ENCODE data around the gene GYPA.
"Not testable (repeated sequence)": the region's sequence is repeated elsewhere in the genome, so short reads cannot be mapped to it uniquely, and the experiment has no call there.

The GYPA gene

GRCh38 chr4:144140594-144141295, at the start of gene GYPA:
GYPA (minus strand) TSS chr4:144140718; CDS start chr4:144140635, 83 bp downstream.
- not testable (repeated sequence) for DNase-seq (ENCODE audit: low read depth in 2 of 2)

GRCh38 chr4:144190009-144190408, 49.5 kb upstream of the GYPA start:
- DNase-seq (ENCODE audit: low read depth in 2 of 2), result no peak

- no peak for DNase-seq (ENCODE audit: low read depth in 2 of 2)
These were observed 48.6 kb upstream of the GYPA start for GRCh38 chr4:144189121-144189520.

DNA sequence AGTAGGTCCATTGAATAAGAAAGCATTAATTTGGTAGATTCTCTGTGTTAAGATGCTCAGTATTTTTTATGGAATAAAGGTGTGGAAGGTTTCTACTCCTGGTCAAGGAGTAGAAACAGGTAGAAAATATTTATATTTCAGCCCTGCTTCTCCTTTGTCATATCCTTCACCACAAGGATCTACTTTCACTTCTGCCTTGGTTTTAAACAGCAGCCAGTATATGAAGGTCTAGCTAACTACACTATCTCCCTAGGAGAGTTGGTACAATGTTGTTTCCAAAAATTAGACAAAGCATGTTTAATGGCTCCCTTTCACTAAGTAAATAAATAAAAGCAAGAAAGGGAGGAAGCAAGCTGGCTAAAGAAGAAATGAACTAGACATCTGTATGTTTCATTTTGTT, 44.6 kb upstream of the GYPA start:
- no peak for DNase-seq (ENCODE audit: low read depth in 2 of 2)

DNA sequence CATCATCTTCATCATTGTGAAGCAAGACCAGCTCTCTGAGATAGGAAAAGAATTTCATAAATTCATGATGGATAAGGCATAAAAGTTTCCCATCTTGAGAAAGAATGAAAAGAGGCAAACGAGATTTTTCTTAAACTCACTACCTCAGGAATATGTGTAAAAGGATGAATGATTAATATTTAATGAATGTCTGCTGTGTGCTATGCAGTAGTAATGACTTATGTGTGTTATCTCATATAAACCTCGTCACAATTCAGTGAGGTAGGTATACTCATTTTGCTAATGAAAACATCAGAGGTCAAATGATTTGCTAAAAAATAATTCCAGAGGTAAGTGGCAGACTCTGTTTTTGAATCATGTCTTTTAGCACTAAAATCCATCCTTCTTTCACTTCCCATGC, 42.6 kb upstream of the GYPA start:
- DNase-seq (ENCODE audit: low read depth in 2 of 2), result no peak

DNA sequence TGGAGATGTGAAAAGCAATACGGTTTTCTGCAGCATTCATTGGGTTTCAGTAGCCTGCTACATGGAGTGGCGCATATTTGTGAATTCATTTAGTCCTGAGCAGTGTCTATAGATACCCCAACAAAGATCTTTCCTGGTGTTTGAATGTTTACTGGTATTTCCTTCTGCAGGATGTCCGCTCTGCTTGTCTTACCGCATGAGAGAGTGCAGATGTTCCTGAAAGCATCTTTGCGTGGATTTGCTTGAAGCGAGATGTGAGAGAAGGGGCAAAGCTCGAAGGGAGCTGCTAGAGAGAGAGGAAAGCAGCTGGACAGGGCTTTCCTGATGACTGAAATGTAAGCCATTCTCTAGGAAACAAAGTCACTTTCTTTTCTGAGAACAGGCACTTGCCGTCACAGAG, 40.9 kb upstream of the GYPA start:
- DNase-seq (ENCODE audit: low read depth in 2 of 2), result no peak

- DNase-seq (ENCODE audit: low read depth in 2 of 2), result no peak
These were observed 38.7 kb upstream of the GYPA start for GRCh38 chr4:144179152-144179739.

GRCh38 chr4:144178414-144178813, 37.9 kb upstream of the GYPA start:
- no peak for DNase-seq (ENCODE audit: low read depth in 2 of 2)

- DNase-seq (ENCODE audit: low read depth in 2 of 2), result no peak
These were observed 36.0 kb upstream of the GYPA start for GRCh38 chr4:144176476-144176875.

GRCh38 chr4:144174401-144175067, 34.0 kb upstream of the GYPA start:
- peak; percentile 28 to 32 for DNase-seq (ENCODE audit: low read depth in 2 of 2)

GRCh38 chr4:144171697-144172096, 31.2 kb upstream of the GYPA start:
- DNase-seq (ENCODE audit: low read depth in 2 of 2), result no peak

DNA sequence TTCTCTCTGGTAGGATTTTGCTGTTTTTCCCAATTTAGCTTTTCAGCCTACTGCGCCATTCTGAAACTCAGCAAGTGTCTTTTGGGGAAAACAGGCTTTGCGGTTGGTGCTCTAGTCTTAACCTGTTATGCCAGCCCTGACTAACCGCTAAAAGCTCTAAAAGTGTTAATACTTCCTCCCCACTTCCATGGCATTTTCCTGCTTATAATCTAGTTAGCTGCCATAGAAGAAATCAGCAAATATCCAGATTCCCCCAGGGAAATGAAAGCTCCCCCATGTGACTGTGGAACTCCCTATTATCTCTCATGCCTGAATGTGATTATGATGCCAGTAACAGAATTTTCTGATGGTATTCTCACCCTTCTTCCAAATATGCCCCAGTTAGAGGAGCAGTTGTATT, 28.7 kb upstream of the GYPA start:
- DNase-seq (ENCODE audit: low read depth in 2 of 2), result no peak

DNA sequence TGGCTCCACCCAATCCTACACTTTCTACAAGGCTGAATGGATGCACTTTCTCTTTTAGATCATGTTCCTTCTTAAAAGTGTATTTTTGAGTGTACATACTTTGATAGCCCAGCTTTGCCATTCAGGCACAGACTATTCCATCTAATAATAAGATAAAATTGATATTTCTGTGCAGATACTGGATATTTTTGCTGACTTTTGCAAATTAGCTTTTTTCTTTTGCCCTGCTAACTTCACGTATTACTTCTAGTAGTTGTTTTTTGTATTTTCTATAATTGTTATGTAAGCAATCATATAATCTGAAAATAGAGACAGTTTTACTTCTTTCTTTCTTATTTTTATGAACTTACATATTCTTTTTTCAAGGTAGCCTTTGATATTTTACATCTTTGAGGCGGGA, 13.5 kb upstream of the GYPA start:
- no peak for DNase-seq (ENCODE audit: low read depth in 2 of 2)

DNA sequence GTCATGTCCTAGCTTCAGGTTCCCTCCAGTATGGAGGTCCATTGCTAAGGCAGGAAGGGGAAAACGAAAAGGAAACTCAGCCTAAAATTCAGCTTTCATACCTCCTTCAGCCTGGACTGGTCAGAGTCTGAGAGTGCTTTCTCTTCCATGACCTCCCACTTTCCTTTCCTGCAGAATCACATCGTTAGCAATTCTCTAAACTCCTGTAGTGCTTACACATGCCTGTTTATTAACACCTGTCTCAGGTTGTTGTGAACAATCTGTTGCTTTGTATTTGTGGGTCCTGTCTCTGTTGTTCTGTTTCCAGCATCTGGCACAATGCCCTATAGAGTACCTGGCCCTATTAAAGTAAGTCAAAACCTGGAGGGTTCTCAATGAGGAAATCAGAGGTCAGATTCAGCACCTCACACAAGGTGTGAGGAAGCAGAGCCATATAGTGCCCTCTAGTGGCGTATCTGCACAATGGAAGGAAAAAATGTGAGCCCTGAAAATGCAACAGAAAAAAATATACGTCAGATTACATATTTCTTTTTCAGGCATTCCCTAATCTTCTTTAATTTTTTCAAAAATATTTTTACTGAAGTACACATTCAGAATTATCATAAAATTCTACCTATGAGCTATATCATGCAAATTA, 2.3 kb upstream of the GYPA start:
- DNase-seq (ENCODE audit: low read depth in 2 of 2), result not testable (repeated sequence)

GRCh38 chr4:144141493-144141892, 975 bp upstream of the GYPA start:
- DNase-seq (ENCODE audit: low read depth in 2 of 2), result no peak

GRCh38 chr4:144139991-144140390, 527 bp downstream of the GYPA start:
- not testable (repeated sequence) for DNase-seq (ENCODE audit: low read depth in 2 of 2)

DNA sequence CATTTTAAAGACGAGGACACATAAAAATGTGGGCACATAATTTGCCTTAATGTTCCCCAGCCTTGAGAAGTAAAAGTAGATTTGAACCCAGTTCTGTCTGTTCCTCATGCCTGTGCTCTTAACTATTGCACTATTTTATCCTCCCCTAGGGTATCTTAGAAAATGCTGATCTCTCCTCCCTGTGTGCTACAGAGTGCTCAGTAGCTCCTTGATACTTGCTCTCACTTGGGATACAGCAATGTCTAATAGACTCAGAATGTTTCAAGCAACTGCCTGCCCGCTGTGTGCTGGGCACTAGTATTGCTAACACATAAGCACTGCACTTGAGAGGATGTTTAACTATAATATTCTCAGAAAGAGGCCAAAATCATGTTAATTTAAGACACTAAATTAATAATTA, 971 bp downstream of the GYPA start:
- DNase-seq (ENCODE audit: low read depth in 2 of 2), result not testable (repeated sequence)

DNA sequence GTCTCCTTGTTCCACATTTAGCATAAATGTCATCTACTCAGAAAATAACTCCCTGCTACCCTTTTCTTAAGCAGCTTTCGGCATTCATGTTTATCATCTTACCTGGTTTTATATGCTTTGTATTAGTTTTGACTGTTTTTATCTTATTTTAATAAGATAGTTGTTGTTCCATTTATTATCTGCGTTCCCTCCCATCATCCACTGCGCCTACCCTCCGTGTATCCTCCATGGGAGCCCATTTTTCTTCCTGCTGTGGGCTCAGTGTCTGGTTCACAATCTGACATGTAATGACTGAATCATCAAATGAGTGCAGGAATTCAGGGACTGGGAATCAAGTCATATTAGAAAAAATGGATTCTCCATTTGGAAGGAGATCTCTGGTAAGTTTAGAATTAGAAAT, 2.3 kb downstream of the GYPA start:
- DNase-seq (ENCODE audit: low read depth in 2 of 2), result not testable (repeated sequence)

GRCh38 chr4:144137137-144137931, 3.2 kb downstream of the GYPA start:
- not testable (repeated sequence) for DNase-seq (ENCODE audit: low read depth in 2 of 2)

- DNase-seq (ENCODE audit: low read depth in 2 of 2), result not testable (repeated sequence)
These were observed 4.3 kb downstream of the GYPA start for GRCh38 chr4:144136189-144136588.

DNA sequence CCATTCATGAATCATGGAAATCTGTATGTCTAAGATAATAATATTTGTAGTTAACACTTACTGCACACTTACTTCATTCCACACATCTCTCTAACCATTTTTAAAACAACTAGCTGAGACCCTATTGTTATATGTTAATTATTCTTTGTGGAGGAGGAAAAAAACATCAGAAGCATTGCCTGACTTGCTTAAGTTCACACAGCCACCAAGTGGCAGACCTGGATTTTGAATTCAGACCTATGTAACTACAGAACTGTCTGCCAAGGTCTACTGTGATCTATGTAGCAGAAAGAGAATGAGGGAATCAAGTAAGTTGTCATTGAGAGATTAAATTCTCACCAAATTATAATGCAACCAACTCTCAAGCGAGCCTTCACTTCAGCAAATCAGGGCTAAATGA, 10.4 kb downstream of the GYPA start:
- DNase-seq (ENCODE audit: low read depth in 2 of 2), result not testable (repeated sequence)

Measured in fibroblast of skin of left biceps (primary cell).